Muscle layer of duodenum (tissue), 2 donors: ENCODE results near the gene SLC45A1.

Experiments used
- H3K27ac ChIP-seq: one replicate; pipeline ENCODE4 v1.7.0; 2013; ENCODE audit warnings: mild to moderate bottlenecking, low read length
- H3K27me3 ChIP-seq: one replicate; pipeline ENCODE4 v1.7.0; 2013; ENCODE audit warnings: low read depth, mild to moderate bottlenecking, control low read depth, low read length
- H3K36me3 ChIP-seq, 2 donors: one replicate each; pipeline ENCODE4 v1.7.0; 2013; ENCODE audit warnings: low read length in 2 of 2, control low read depth in 1 of 2, mild to moderate bottlenecking in 1 of 2; ENCODE audit not compliant: insufficient read depth in 2 of 2, control insufficient read depth in 1 of 2
- H3K4me1 ChIP-seq, 2 donors: one replicate each; pipeline ENCODE4 v1.7.0; 2013; ENCODE audit warnings: low read length in 2 of 2, mild to moderate bottlenecking in 2 of 2, control low read depth in 1 of 2, moderate library complexity in 1 of 2; ENCODE audit not compliant: insufficient read depth in 2 of 2, control insufficient read depth in 1 of 2
- H3K4me3 ChIP-seq, 2 donors: one replicate each; pipeline ENCODE4 v1.7.0; 2013; ENCODE audit warnings: low read length in 2 of 2, low read depth in 1 of 2, mild to moderate bottlenecking in 1 of 2
- H3K9me3 ChIP-seq, 2 donors: one replicate each; pipeline ENCODE4 v1.7.0; 2013; ENCODE audit warnings: low read length in 2 of 2, control low read depth in 1 of 2, mild to moderate bottlenecking in 1 of 2; ENCODE audit not compliant: control insufficient read depth in 1 of 2
- donor health status: healthy.

Gene SLC45A1

GRCh38 chr1:8339203-8339600 is 21.3 kb downstream of the SLC45A1 start:
- Histone ChIP-seq H3K27me3 (no peaks in the 10 kb centered on the region), H3K36me3 (peaks cover 0 to 26% of the 10 kb centered on the region in 2 donors), H3K4me1 (no peaks in the 10 kb centered on the region), H3K27ac (no peak overlapping the region), H3K9me3 (no peaks in the 10 kb centered on the region), H3K4me3 (no peak overlapping the region)

- no peak overlapping the region for H3K27ac ChIP-seq
- H3K27me3 ChIP-seq: no peaks in the 10 kb centered on the region
- no peaks in the 10 kb centered on the region for H3K9me3 ChIP-seq
- peaks cover 0 to 22% of the 10 kb centered on the region in 2 donors for H3K36me3 ChIP-seq
- no peaks in the 10 kb centered on the region for H3K4me1 ChIP-seq
- H3K4me3 ChIP-seq: no peak overlapping the region
These were observed 22.5 kb downstream of the SLC45A1 start for GRCh38 chr1:8340448-8340847.

GRCh38 chr1:8342325-8342724 is 24.4 kb downstream of the SLC45A1 start:
- H3K9me3 ChIP-seq: no peaks in the 10 kb centered on the region
- H3K4me3 ChIP-seq: no peak overlapping the region
- H3K27ac ChIP-seq: no peak overlapping the region
- H3K4me1 ChIP-seq: no peaks in the 10 kb centered on the region
- H3K27me3 ChIP-seq: no peaks in the 10 kb centered on the region
- peaks cover 0 to 17% of the 10 kb centered on the region in 2 donors for H3K36me3 ChIP-seq

GRCh38 chr1:8343044-8343443 is 25.1 kb downstream of the SLC45A1 start:
- Histone ChIP-seq H3K9me3 (no peaks in the 10 kb centered on the region), H3K4me3 (no peak overlapping the region), H3K27ac (peak overlapping the region; percentile 8), H3K27me3 (no peaks in the 10 kb centered on the region), H3K36me3 (peaks cover 0 to 11% of the 10 kb centered on the region in 2 donors), H3K4me1 (no peaks in the 10 kb centered on the region)

GRCh38 chr1:8343464-8344001 is 25.6 kb downstream of the SLC45A1 start:
- no peak overlapping the region for H3K4me3 ChIP-seq
- peaks cover 0 to 9% of the 10 kb centered on the region in 2 donors for H3K36me3 ChIP-seq
- peak overlapping the region; percentile 8 for H3K27ac ChIP-seq

GRCh38 chr1:8344893-8345507 is 27.1 kb downstream of the SLC45A1 start:
- no peaks in the 10 kb centered on the region for H3K9me3 ChIP-seq
- H3K27ac ChIP-seq: no peak overlapping the region
- H3K4me3 ChIP-seq: no peak overlapping the region
- H3K27me3 ChIP-seq: no peaks in the 10 kb centered on the region
- H3K4me1 ChIP-seq: no peaks in the 10 kb centered on the region
- H3K36me3 ChIP-seq: no peaks in the 10 kb centered on the region

More at GRCh38 chr1:8343464-8344001, 25.6 kb downstream of the SLC45A1 start:
- Histone ChIP-seq H3K4me1 (no peaks in the 10 kb centered on the region), H3K9me3 (no peaks in the 10 kb centered on the region), H3K27me3 (no peaks in the 10 kb centered on the region)

GRCh38 chr1:8345621-8346415 is 27.9 kb downstream of the SLC45A1 start:
- Histone ChIP-seq H3K4me1 (no peaks in the 10 kb centered on the region), H3K27me3 (no peaks in the 10 kb centered on the region), H3K9me3 (no peaks in the 10 kb centered on the region), H3K4me3 (no peak overlapping the region), H3K36me3 (no peaks in the 10 kb centered on the region), H3K27ac (no peak overlapping the region)

GRCh38 chr1:8347635-8348034 is 29.7 kb downstream of the SLC45A1 start:
- H3K4me1 ChIP-seq: peaks cover 0 to 11% of the 10 kb centered on the region in 2 donors
- H3K36me3 ChIP-seq: peaks cover 0 to 4% of the 10 kb centered on the region in 2 donors
- no peak overlapping the region for H3K4me3 ChIP-seq
- no peaks in the 10 kb centered on the region for H3K27me3 ChIP-seq
- no peak overlapping the region for H3K27ac ChIP-seq
- no peaks in the 10 kb centered on the region for H3K9me3 ChIP-seq

- Histone ChIP-seq H3K27me3 (no peaks in the 10 kb centered on the region), H3K4me3 (no peak overlapping the region), H3K4me1 (peaks cover 0 to 15% of the 10 kb centered on the region in 2 donors), H3K27ac (no peak overlapping the region), H3K36me3 (peaks cover 0 to 5% of the 10 kb centered on the region in 2 donors), H3K9me3 (no peaks in the 10 kb centered on the region)
These were observed 30.3 kb downstream of the SLC45A1 start for GRCh38 chr1:8348047-8348776.

- no peaks in the 10 kb centered on the region for H3K27me3 ChIP-seq
- H3K4me3 ChIP-seq: no peak overlapping the region
- H3K9me3 ChIP-seq: no peaks in the 10 kb centered on the region
- H3K36me3 ChIP-seq: peaks cover 0 to 10% of the 10 kb centered on the region in 2 donors
- H3K27ac ChIP-seq: no peak overlapping the region
- H3K4me1 ChIP-seq: peaks cover 0 to 22% of the 10 kb centered on the region in 2 donors
These were observed 31.0 kb downstream of the SLC45A1 start for GRCh38 chr1:8348777-8349472.
